Retinal pigment epithelial cell (primary cell): Measurements from ENCODE around the gene LTA4H.

Experiments used
- DNase-seq: peaks from one replicate; pipeline ENCODE4 v3.0.0-alpha.2; 2010; ENCODE audit warnings: low read depth
- H3K4me3 ChIP-seq: 2 replicates; pipeline ENCODE4 v1.5.1; 2011; ENCODE audit warnings: mild to moderate bottlenecking, low read length, control low read depth, moderate library complexity
- TF ChIP-seq, protein P1 (sequence below): conservative IDR thresholded peaks from 2 replicates; pipeline ENCODE4 v1.5.1; 2011; ENCODE audit warnings: low read depth, low read length, control low read depth, inconsistent platforms

LTA4H gene

GRCh38 chr12:96029826-96030225, 5.6 kb downstream of the LTA4H start:
- TF ChIP-seq, protein P1, sequence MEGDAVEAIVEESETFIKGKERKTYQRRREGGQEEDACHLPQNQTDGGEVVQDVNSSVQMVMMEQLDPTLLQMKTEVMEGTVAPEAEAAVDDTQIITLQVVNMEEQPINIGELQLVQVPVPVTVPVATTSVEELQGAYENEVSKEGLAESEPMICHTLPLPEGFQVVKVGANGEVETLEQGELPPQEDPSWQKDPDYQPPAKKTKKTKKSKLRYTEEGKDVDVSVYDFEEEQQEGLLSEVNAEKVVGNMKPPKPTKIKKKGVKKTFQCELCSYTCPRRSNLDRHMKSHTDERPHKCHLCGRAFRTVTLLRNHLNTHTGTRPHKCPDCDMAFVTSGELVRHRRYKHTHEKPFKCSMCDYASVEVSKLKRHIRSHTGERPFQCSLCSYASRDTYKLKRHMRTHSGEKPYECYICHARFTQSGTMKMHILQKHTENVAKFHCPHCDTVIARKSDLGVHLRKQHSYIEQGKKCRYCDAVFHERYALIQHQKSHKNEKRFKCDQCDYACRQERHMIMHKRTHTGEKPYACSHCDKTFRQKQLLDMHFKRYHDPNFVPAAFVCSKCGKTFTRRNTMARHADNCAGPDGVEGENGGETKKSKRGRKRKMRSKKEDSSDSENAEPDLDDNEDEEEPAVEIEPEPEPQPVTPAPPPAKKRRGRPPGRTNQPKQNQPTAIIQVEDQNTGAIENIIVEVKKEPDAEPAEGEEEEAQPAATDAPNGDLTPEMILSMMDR, result no peak
- DNase-seq, result no peak
- no peak overlapping the region for H3K4me3 ChIP-seq

DNA sequence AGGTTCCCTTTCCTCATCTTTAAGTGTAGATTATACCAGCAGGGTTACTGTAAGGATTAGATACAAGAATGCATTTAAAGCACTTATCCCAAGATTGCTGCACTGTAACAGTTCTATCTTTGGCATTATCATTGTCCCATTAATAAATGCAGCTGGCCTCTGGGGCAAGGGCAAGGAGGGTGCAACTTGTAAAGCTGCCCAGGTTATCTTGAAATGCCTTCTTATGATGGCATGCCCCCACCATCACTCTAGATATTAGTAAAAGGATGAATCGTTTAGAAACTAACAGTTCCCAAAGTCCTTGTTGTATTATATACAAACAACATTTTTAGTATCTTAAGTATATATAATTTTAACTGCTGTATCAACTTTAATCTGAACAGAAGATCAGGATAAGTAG, 6.8 kb downstream of the LTA4H start:
- TF ChIP-seq, protein P1, result no peak
- H3K4me3 ChIP-seq, result no peak overlapping the region
- DNase-seq, result no peak

DNA sequence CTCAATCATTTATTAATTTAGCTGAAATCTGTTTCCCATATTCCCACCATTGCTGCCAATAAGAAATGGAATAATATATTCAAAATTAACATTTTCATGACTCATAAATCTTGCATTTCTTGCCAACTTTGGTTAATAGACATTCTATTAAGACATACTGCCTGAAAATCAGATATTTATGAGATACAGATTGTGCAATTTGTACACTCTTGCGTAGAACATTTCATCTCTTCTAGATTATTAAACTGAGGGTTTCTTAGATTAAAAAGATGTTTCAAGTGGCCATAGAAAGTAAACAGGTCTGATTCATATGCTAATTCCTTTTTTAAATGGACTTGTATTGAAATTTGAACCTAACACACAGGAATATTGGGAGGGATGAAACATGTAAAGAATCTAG, 9.1 kb downstream of the LTA4H start:
- no peak for DNase-seq
- TF ChIP-seq, protein P1, result no peak
- H3K4me3 ChIP-seq, result no peak overlapping the region

- H3K4me3 ChIP-seq, result no peak overlapping the region
- no peak for DNase-seq
- TF ChIP-seq, protein P1, result no peak
Measured at GRCh38 chr12:96025518-96025917, 9.9 kb downstream of the LTA4H start.

DNA sequence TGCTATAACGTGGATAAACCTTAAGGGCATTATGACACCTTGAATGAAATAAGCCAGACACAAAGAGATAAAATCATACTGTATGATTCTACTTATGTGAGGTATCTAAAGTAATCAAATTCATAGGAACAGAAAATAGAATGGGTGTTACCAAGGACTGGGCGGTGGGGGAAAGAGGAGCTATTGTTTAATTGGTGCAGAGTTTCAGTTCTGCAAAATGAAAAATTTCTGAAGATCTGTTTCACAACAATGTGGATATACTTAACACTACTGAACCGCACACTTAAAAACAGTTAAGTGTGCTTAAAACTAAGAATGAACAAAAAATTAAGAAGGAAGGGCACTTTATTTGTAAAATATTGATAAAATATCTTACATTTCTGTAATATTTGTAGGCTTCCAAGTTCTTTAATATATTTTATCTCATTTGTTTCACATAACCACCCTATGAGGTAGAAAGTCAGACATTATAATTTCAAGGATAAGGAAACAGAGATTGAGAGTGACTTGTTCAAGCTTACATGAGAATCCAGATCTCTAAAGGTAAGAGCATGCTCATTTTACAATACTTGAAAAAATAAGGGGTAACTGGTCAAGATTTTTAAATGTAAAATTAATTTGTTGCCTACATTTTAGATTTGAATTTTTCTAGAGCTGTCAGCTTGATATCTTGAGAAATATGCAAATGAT, 14.9 kb downstream of the LTA4H start:
- TF ChIP-seq, protein P1, result no peak
- no peak for DNase-seq
- no peak overlapping the region for H3K4me3 ChIP-seq

DNA sequence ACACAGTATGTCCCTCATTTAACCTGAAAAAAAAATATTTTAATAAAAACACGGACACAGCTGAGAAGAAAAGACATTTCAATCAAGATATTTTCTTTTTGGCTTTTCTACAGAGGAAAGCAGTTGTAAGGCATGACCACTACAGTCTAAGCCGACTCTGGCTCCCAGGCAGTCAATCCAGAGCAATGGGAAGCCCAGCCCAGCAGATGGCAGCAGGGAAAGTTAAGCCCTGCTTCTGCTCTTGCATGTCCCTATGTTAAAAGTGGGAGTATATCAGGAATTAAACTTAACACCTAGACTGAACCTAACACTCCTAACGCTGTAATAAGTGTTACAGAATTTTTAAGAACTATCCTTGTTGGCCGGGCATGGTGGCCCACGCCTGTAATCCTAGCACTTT, 19.7 kb downstream of the LTA4H start:
- H3K4me3 ChIP-seq, result no peak overlapping the region
- DNase-seq, result no peak
- TF ChIP-seq, protein P1, result peak; percentile 57

GRCh38 chr12:96014943-96015599, 20.3 kb downstream of the LTA4H start:
- no peak for DNase-seq
- TF ChIP-seq, protein P1, result no peak
- no peak overlapping the region for H3K4me3 ChIP-seq
